Measurements from ENCODE around the gene METTL9. TPM values are rescaled to one million over a fixed set of nuclear protein-coding genes. Genes with fewer than 3 reads are reported as not detected.

The METTL9 gene
- total and polyA plus RNA-seq, 2 of the 13 experiments (the other 11 are each of a cell fraction or from before 2014, with no cell fraction given), result 123 to 204 TPM

- TF ChIP-seq ZBTB34 (CRISPR knock-in tag; IDR thresholded peaks at IDR 0.05) (no peak), PAXIP1 (CRISPR knock-in tag; conservative IDR thresholded peaks at IDR 0.05) (no peak), KLF9 (CRISPR knock-in tag; IDR thresholded peaks at IDR 0.05; ENCODE audit: low read depth) (peak; percentile 88; the same call in 1 of the 2 replicates), ZC3H4 (CRISPR knock-in tag; IDR thresholded peaks at IDR 0.05; ENCODE audit: borderline replicate concordance) (0 out of 2 replicates have a peak, but pooled peaks have one; percentile 36), CENPX (CRISPR knock-in tag; IDR thresholded peaks at IDR 0.05) (no peak), GRHL1 (CRISPR knock-in tag; conservative IDR thresholded peaks at IDR 0.05) (no peak), ZNF788 (CRISPR knock-in tag; IDR thresholded peaks at IDR 0.05; ENCODE audit: borderline replicate concordance) (peak; percentile 80), RBFOX2 (IDR thresholded peaks at IDR 0.05; ENCODE audit: low read depth, low read length) (no peak), ZNF878 (CRISPR knock-in tag; IDR thresholded peaks at IDR 0.05) (no peak), FLYWCH1 (CRISPR knock-in tag; IDR thresholded peaks at IDR 0.05) (no peak), RBAK (CRISPR knock-in tag; IDR thresholded peaks at IDR 0.05) (peak; percentile 58; the same call in 1 of the 2 replicates), MIER2 (CRISPR knock-in tag; IDR thresholded peaks at IDR 0.05) (peak; percentile 78), ZNF75D (CRISPR knock-in tag; IDR thresholded peaks at IDR 0.05; ENCODE audit: borderline replicate concordance) (no peak), ZNF616 (CRISPR knock-in tag; IDR thresholded peaks at IDR 0.05; ENCODE audit: low read depth) (no peak), ZNF574 (CRISPR knock-in tag; IDR thresholded peaks at IDR 0.05) (peak; percentile 85), TEAD3 (CRISPR knock-in tag; optimal IDR thresholded peaks at IDR 0.05; ENCODE audit: borderline replicate concordance) (peak; percentile 84), ZNF484 (CRISPR knock-in tag; IDR thresholded peaks at IDR 0.05; ENCODE audit: borderline replicate concordance, low read depth) (0 out of 2 replicates have a peak, but pooled peaks have one; percentile 66), EHMT2 (IDR thresholded peaks at IDR 0.05; ENCODE audit: borderline replicate concordance, low read depth, low read length) (no peak), ZFYVE20 (CRISPR knock-in tag; IDR thresholded peaks at IDR 0.05; ENCODE audit: borderline replicate concordance, low read depth) (no peak)
These were observed 44.4 kb upstream of the METTL9 start (continued) for GRCh38 chr16:21554795-21555585.

Measured in HepG2 (cell line).